Measurements from ENCODE around the gene ZNRF2.

The ZNRF2 gene

DNA sequence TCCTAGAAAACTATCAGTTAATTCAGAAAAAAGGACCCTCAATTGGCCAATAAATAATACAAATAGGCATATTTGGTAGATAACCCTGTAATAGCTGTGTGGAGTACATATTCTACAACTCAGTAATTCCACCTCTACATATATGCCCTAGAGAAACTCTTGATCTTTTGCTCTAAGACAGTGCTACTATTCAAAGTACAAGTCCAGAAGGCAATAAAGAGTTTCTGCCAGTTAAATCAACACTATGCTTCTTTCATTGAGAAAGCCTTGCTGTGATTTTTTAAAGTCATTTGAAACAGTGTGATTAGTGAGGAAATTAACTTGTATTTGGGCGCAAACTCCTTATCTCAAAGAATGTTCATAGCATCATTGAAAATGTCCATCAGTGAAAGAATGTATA is 75.6 kb downstream of the ZNRF2 start:
- POLR2A ChIA-PET, result no interaction called here
- no peak for TF ChIP-seq NFRKB (IDR thresholded peaks at IDR 0.05)
- no peak for TF ChIP-seq SUZ12 (IDR thresholded peaks at IDR 0.05)
- no peak for TF ChIP-seq BHLHE40 (IDR thresholded peaks at IDR 0.05; ENCODE audit: borderline replicate concordance)
- no peak for TF ChIP-seq HDGF (IDR thresholded peaks at IDR 0.05; ENCODE audit: borderline replicate concordance)
- TF ChIP-seq ZNF384 (IDR thresholded peaks at IDR 0.05), result no peak
- TF ChIP-seq TARDBP (IDR thresholded peaks at IDR 0.05), result no peak
- no peak for TF ChIP-seq LEF1 (IDR thresholded peaks at IDR 0.05; ENCODE audit: borderline replicate concordance)
- no peak for TF ChIP-seq FOXK2 (IDR thresholded peaks at IDR 0.05)
- no peak for TF ChIP-seq FOXM1 (IDR thresholded peaks at IDR 0.05; ENCODE audit: borderline replicate concordance)
- TF ChIP-seq FOXA1 (IDR thresholded peaks at IDR 0.05), result no peak
- TF ChIP-seq ARNT (IDR thresholded peaks at IDR 0.05), result no peak
- TF ChIP-seq SP1 (IDR thresholded peaks at IDR 0.05), result no peak
- TF ChIP-seq, protein P1, sequence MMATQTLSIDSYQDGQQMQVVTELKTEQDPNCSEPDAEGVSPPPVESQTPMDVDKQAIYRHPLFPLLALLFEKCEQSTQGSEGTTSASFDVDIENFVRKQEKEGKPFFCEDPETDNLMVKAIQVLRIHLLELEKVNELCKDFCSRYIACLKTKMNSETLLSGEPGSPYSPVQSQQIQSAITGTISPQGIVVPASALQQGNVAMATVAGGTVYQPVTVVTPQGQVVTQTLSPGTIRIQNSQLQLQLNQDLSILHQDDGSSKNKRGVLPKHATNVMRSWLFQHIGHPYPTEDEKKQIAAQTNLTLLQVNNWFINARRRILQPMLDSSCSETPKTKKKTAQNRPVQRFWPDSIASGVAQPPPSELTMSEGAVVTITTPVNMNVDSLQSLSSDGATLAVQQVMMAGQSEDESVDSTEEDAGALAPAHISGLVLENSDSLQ (IDR thresholded peaks at IDR 0.05), result no peak
- no peak for TF ChIP-seq CTBP1 (IDR thresholded peaks at IDR 0.05; ENCODE audit: borderline replicate concordance)
- TF ChIP-seq L3MBTL2 (conservative IDR thresholded peaks at IDR 0.05), result no peak
- no peak for TF ChIP-seq ELF4 (IDR thresholded peaks at IDR 0.05)
- CTCF ChIA-PET, result no interaction called here
- no peak for DNase-seq (ENCODE audit: extremely low spot score)

DNA sequence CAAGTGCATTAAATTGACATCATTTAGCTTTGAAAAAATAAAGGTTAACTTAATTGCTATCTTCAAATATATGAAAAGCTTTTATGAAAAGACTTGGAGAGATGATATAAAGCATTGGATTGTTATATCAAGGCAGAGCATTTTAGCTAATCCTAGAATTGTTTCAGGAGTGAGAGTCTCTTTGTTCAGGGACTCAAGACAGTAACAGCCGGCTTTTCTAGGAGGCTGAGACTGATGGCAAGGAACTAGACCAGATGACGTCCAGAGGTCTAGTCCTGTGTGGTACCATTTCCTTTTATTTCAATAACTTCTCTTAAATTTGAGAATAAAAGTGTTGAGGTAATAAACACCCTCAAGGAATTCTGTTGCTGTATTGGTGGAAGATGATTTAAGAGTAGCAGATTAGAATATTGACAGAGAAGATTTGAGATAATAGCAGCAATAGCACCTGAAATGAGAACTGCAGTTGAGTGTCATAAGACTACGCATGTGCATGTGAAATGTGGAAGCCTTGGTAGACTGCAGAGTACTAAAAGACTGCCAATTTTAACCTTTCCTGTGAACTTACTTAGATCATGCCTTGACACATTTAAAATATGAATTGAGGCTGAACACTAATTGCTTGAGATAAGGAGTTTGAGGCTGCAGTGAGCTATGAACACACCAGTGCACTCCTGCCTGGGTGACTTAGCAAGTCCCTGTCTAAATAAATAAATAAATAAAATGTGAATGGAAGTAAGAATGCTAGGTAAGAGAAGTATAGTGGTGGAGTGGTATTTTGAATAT is 79.6 kb downstream of the ZNRF2 start:
- TF ChIP-seq FOXA1 (IDR thresholded peaks at IDR 0.05), result no peak
- no peak for TF ChIP-seq NFRKB (IDR thresholded peaks at IDR 0.05)
- ChIA-PET POLR2A (no interaction called here), CTCF (no interaction called here)
- DNase-seq (ENCODE audit: extremely low spot score), result no peak

DNA sequence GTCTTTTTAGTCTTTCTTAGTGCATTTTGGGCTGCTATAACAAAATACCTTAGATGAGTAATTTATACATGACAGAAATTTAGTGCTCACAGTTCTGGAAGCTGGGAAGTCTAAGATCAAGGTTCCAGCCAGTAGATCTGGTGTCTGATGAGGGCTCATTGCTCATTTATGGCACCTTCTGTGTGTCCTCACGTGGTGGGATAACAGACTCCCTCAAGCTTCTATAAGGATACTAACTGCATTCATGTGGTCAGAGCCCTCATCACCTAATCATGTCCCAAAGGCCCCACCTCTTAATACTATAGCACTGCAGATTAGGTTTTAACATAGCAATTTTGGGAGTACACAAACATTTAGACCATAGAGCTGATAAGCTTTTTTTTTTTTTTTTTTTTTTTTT is 80.4 kb downstream of the ZNRF2 start:
- no peak for TF ChIP-seq LEF1 (IDR thresholded peaks at IDR 0.05; ENCODE audit: borderline replicate concordance)
- no peak for TF ChIP-seq CTBP1 (IDR thresholded peaks at IDR 0.05; ENCODE audit: borderline replicate concordance)
- no peak for TF ChIP-seq L3MBTL2 (conservative IDR thresholded peaks at IDR 0.05)
- no peak for TF ChIP-seq BHLHE40 (IDR thresholded peaks at IDR 0.05; ENCODE audit: borderline replicate concordance)
- no peak for TF ChIP-seq SP1 (IDR thresholded peaks at IDR 0.05)
- no peak for TF ChIP-seq FOXK2 (IDR thresholded peaks at IDR 0.05)
- no peak for TF ChIP-seq SUZ12 (IDR thresholded peaks at IDR 0.05)
- no peak for TF ChIP-seq ARNT (IDR thresholded peaks at IDR 0.05)
- TF ChIP-seq ZNF384 (IDR thresholded peaks at IDR 0.05), result no peak
- TF ChIP-seq HDGF (IDR thresholded peaks at IDR 0.05; ENCODE audit: borderline replicate concordance), result no peak
- TF ChIP-seq, protein P1 (IDR thresholded peaks at IDR 0.05), result no peak
- TF ChIP-seq ELF4 (IDR thresholded peaks at IDR 0.05), result no peak
- no peak for TF ChIP-seq FOXM1 (IDR thresholded peaks at IDR 0.05; ENCODE audit: borderline replicate concordance)
- TF ChIP-seq FOXA1 (IDR thresholded peaks at IDR 0.05), result no peak
- no peak for DNase-seq (ENCODE audit: extremely low spot score)
- ChIA-PET CTCF (interaction anchor here (0.7 kb wide), 1 partner anchor 302 kb away, joined by 6 read pairs; no protein-coding TSS in a partner anchor), POLR2A (no interaction called here)

DNA sequence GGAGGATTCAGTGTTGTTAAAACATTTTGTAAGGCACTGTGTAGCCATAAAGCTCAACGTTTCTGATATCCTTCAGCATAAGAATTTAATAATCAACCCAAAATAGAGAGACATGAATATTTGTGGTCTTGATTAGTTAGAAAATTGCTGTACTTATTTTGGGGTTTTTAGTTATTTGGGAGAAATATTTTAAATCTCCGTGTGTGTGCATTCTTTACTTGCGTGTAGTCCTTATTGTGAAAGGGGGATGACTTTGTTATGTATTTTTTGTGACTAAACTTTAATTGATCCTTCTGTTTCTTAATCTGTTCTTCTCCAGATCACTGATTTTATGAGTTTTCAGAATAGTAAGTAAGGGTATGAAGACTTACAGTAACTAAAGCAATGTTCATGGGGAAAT is 81.2 kb downstream of the ZNRF2 start:
- CTCF ChIA-PET, result interaction anchor here (0.7 kb wide), 1 partner anchor 303 kb away, joined by 6 read pairs; no protein-coding TSS in a partner anchor
- TF ChIP-seq, protein P1 (IDR thresholded peaks at IDR 0.05), result no peak
- TF ChIP-seq NFRKB (IDR thresholded peaks at IDR 0.05) (no peak), FOXK2 (IDR thresholded peaks at IDR 0.05) (no peak), L3MBTL2 (conservative IDR thresholded peaks at IDR 0.05) (no peak), ZNF384 (IDR thresholded peaks at IDR 0.05) (no peak), HDGF (IDR thresholded peaks at IDR 0.05; ENCODE audit: borderline replicate concordance) (no peak), SUZ12 (IDR thresholded peaks at IDR 0.05) (no peak), TARDBP (IDR thresholded peaks at IDR 0.05) (no peak), SP1 (IDR thresholded peaks at IDR 0.05) (no peak)
- POLR2A ChIA-PET, result no interaction called here
- DNase-seq (ENCODE audit: extremely low spot score), result no peak

DNA sequence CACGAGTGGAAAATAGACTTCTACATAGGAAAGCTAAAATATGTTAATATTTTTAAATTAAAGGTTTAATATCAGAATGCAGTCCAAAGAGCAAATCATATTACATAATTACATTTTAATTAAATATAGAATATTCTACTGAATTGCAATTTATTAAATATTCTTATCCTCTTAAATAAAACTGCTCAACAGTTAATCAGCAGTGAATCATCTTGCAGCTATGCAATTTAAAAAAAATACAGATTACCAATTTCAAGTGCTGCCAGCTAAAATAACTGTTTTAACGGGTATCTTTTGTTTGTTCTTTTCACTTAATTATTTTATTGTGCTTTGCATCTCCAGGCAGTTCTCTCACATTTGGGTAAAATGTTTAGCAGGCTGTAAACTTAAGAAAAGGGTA is 82.2 kb downstream of the ZNRF2 start:
- TF ChIP-seq NFRKB (IDR thresholded peaks at IDR 0.05) (no peak), CTBP1 (IDR thresholded peaks at IDR 0.05; ENCODE audit: borderline replicate concordance) (no peak), L3MBTL2 (conservative IDR thresholded peaks at IDR 0.05) (no peak), SP1 (IDR thresholded peaks at IDR 0.05) (no peak), FOXK2 (IDR thresholded peaks at IDR 0.05) (no peak), HDGF (IDR thresholded peaks at IDR 0.05; ENCODE audit: borderline replicate concordance) (no peak), ARNT (IDR thresholded peaks at IDR 0.05) (no peak), FOXA1 (IDR thresholded peaks at IDR 0.05) (no peak), BHLHE40 (IDR thresholded peaks at IDR 0.05; ENCODE audit: borderline replicate concordance) (no peak), ZNF384 (IDR thresholded peaks at IDR 0.05) (no peak), ELF4 (IDR thresholded peaks at IDR 0.05) (no peak), SUZ12 (IDR thresholded peaks at IDR 0.05) (no peak), TARDBP (IDR thresholded peaks at IDR 0.05) (no peak), LEF1 (IDR thresholded peaks at IDR 0.05; ENCODE audit: borderline replicate concordance) (no peak), FOXM1 (IDR thresholded peaks at IDR 0.05; ENCODE audit: borderline replicate concordance) (no peak)
- TF ChIP-seq, protein P1 (IDR thresholded peaks at IDR 0.05), result no peak
- ChIA-PET CTCF (no interaction called here), POLR2A (no interaction called here)
- DNase-seq (ENCODE audit: extremely low spot score), result no peak
